Lung (tissue), 12 donors: ENCODE results near the gene PTPRN2. TPM values are rescaled to one million over a fixed set of nuclear protein-coding genes. Genes with fewer than 3 reads are reported as not detected.

Source experiments
- ATAC-seq: fragments of 200-7000 bp; cut with Tn5 transposase; one replicate; pipeline ENCODE4 v1.9.1; 2020; ENCODE audit warnings: moderate number of reproducible peaks; ENCODE audit not compliant: insufficient read depth, low FRiP score
- DNase-seq, 3 donors: peaks; one replicate each; pipeline ENCODE4 v3.0.0-alpha.2; 2013 to 2017
- H3K27ac ChIP-seq, 2 donors: one replicate each; pipeline ENCODE4 v1.5.1; 2013; ENCODE audit warnings: mild to moderate bottlenecking in 2 of 2, moderate library complexity in 2 of 2, control low read depth in 1 of 2, inconsistent platforms in 1 of 2, low read depth in 1 of 2, low read length in 1 of 2
- H3K27me3 ChIP-seq, 3 donors: one replicate each; pipeline ENCODE4 v1.5.1; 2013; ENCODE audit warnings: low read length in 2 of 3; ENCODE audit not compliant: control insufficient read depth in 3 of 3, insufficient read depth in 3 of 3
- H3K36me3 ChIP-seq, 4 donors: one replicate each; pipeline ENCODE4 v1.5.1; 2013; ENCODE audit warnings: low read length in 4 of 4, mild to moderate bottlenecking in 1 of 4, moderate library complexity in 1 of 4; ENCODE audit not compliant: control insufficient read depth in 4 of 4, insufficient read depth in 4 of 4
- H3K4me1 ChIP-seq, 5 donors: one replicate each; pipeline ENCODE4 v1.5.1; 2013; ENCODE audit warnings: low read length in 5 of 5, mild to moderate bottlenecking in 2 of 5, moderate library complexity in 1 of 5; ENCODE audit not compliant: control insufficient read depth in 5 of 5, insufficient read depth in 5 of 5
- H3K4me3 ChIP-seq: one replicate; pipeline ENCODE4 v1.5.1; 2013; ENCODE audit warnings: mild to moderate bottlenecking, control low read depth, moderate library complexity
- H3K9ac ChIP-seq, 2 donors: one replicate each; pipeline ENCODE4 v1.5.1; 2013; ENCODE audit warnings: low read length in 2 of 2, control low read depth in 1 of 2; ENCODE audit not compliant: insufficient read depth in 1 of 2
- H3K9me3 ChIP-seq, 4 donors: one replicate each; pipeline ENCODE4 v1.5.1; 2013; ENCODE audit warnings: low read length in 3 of 4, mild to moderate bottlenecking in 1 of 4, moderate library complexity in 1 of 4; ENCODE audit not compliant: control insufficient read depth in 4 of 4, insufficient read depth in 3 of 4
- CTCF ChIP-seq: IDR thresholded peaks from 2 replicates; pipeline ENCODE4 v1.5.1; 2012; ENCODE audit warnings: mild to moderate bottlenecking; ENCODE audit errors: control extremely low read depth, extremely low read depth
- WGBS, 2 donors: extraction: QIAGEN DNeasy Blood & Tissue Kit; methylation state at CpG; one replicate each; pipeline ENCODE4 v1.1.7; 2013; 5-methylcytosine and 5-hydroxymethylcytosine counted together
- polyA plus RNA-seq, 2 donors: library from polyadenylated mRNA; stranded (reverse); fragments of 200-250 nt; gene quantifications; one replicate each; pipeline ENCODE4 v1.2.1, GENCODE V29; 2013
- total RNA-seq, 2 donors: library from RNA; depleted of rRNA in 1 of 2; stranded (reverse); fragments of >200 nt in 1 of 2; gene quantifications; one replicate each; pipeline ENCODE4 v1.2.1, GENCODE V29; 2014 to 2021
- donor health status: control.
- donor health status: control.
- donor health status: Bipolar disorder and iron deficiency.
- donor health status: healthy.
- donor health status: DM: yes; HTN: yes; CAD: no.

PTPRN2 gene
- total and polyA plus RNA-seq, 4 donors = 2.1 to 7.4 (median 4.4) TPM

DNA sequence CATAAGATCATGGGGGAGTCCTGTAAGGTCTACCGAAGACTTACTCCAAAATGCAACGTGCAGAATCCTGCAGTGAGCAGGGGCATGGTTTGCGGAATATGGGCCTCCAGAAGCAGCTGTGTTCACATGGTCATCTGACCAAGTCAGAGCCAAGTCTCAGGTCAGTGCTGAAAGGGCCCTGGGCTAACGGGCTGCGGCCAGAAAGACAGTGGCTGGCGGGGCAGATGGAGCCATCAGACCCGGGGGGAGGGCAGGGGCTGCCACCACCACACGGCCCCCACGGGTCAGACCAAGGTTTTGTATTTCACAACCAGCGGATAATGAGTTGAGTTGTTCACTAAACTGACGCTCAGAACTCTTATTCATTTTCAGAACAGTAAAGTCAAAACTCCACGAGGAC, 522.3 kb downstream of the PTPRN2 start:
- Histone ChIP-seq H3K27me3 (no peaks in the 10 kb centered on the region), H3K4me1 (no peaks in the 10 kb centered on the region), H3K4me3 (no peak overlapping the region), H3K36me3 (no peaks in the 10 kb centered on the region), H3K9me3 (peaks cover 0 to 16% (median 1%) of the 10 kb centered on the region in 4 donors), H3K9ac (no peak overlapping the region), H3K27ac (no peak overlapping the region)
- DNase-seq (no peak), ATAC-seq (no peak)
- TF ChIP-seq CTCF = no peak
- WGBS, 2 donors = 82 to 90% methylated on average over 12 of the region's 12 CpGs

DNA sequence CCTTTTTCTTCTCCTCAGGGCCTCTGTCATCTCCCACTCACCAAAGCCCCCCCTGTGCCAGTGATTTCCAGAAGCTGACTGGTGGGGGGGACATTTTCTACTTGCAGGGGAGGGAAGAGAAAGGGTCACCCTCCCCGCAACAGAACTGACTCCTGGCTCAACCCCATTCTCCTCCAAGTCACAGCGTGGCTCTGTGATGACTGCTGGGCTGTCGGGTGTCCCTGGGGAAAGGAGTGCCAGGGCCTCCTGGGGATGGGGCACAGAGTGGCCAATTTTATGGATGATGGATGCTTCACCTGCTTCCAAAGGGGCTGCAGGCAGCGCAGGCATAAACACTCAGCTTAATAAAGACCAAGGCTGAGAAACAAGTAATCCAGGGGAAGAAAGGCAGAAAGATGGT, 523.0 kb downstream of the PTPRN2 start:
- no peaks in the 10 kb centered on the region for H3K27me3 ChIP-seq
- ATAC-seq (no peak), DNase-seq (no peak)
- no peak overlapping the region for H3K9ac ChIP-seq
- no peaks in the 10 kb centered on the region for H3K4me1 ChIP-seq
- H3K9me3 ChIP-seq = peaks cover 0 to 16% (median 1%) of the 10 kb centered on the region in 4 donors
- no peaks in the 10 kb centered on the region for H3K36me3 ChIP-seq
- WGBS, 2 donors = 77 to 95% methylated on average over 4 of the region's 4 CpGs
- no peak for TF ChIP-seq CTCF
- H3K27ac ChIP-seq = no peak overlapping the region
- H3K4me3 ChIP-seq = no peak overlapping the region

DNA sequence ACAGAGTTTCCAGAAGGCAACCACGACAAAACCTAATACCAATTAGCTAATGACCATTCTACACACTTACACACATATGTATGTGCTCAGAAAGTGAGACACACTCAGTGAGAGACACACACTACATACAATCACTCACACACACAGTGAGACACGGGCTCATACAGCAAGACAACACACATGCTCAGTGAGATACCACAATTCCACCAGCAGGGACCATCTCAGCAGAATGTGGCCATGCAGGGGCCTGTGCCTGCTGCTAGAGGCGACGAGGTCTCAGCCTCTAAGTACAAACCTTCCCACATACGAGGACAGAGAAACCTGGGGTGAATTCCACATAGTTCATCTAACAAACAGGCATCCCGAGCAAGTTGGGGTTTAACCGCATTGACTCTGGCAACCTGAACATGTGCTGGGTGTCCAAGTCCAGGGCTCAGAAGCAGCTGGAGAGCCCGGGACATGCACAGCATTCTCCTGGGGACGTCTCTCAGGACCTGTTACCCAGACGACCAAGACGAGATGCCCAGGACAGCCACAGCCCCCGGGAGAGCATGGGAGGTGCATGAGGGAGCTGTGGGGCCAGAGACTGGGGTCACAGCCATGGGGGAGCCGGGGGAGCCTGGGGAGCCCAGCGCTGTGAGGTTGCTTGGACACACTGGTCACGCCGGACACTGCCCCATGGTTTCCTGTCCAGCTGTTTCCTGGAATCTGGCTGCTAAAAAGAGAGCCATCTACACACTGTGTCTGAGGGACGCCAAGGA, 523.6 kb downstream of the PTPRN2 start:
- no peak overlapping the region for H3K27ac ChIP-seq
- H3K4me3 ChIP-seq = no peak overlapping the region
- H3K4me1 ChIP-seq = no peaks in the 10 kb centered on the region
- no peak for DNase-seq
- no peak for ATAC-seq
- no peak overlapping the region for H3K9ac ChIP-seq
- H3K9me3 ChIP-seq = peaks cover 0 to 16% (median 1%) of the 10 kb centered on the region in 4 donors
- 58 to 83% methylated on average over 17 of the region's 17 CpGs for WGBS, 2 donors
- TF ChIP-seq CTCF = no peak
- H3K27me3 ChIP-seq = no peaks in the 10 kb centered on the region
- no peaks in the 10 kb centered on the region for H3K36me3 ChIP-seq
